Caco-2 (cell line): ENCODE data around the gene POMP. TPM values are rescaled to one million over a fixed set of nuclear protein-coding genes. Genes with fewer than 3 reads are reported as not detected.

ENCODE experiments used
- BruUV-seq: library from RNA; stranded (reverse); fragments of 400-500 nt; replicated peaks from 2 replicates; lab custom pipeline; 2021; lab: Mats Ljungman, UMichigan
- CTCF ChIA-PET: fragments of 300-600 bp; sonication (Branson Sonifier 250); formaldehyde crosslinking; loops from one replicate; lab custom pipeline; 2022; ENCODE audit warnings: antibody characterized with exemption; lab: Charles Lee
- POLR2A ChIA-PET: fragments of 300-600 bp; sonication (Branson Sonifier 250); formaldehyde crosslinking; loops from one replicate; lab custom pipeline; 2022; ENCODE audit warnings: antibody characterized with exemption; lab: Charles Lee
- DNase-seq, 2 experiments: peaks; one replicate each; pipeline versions ENCODE4 v3.0.0 to v3.0.0-alpha.2; 2020 to 2022
- H3K27me3 ChIP-seq: replicated peaks from 2 replicates; pipeline ENCODE4 v1.6.0; 2011; ENCODE audit warnings: low read length; ENCODE audit not compliant: control insufficient read depth, insufficient read depth
- H3K36me3 ChIP-seq: 2 replicates; pipeline ENCODE4 v1.5.1; 2011; ENCODE audit warnings: low read length; ENCODE audit not compliant: control insufficient read depth, insufficient read depth
- H3K4me1 ChIP-seq: fragments of 250-450 bp; sonication (Bioruptor Pico); 2 replicates; pipeline ENCODE4 v1.5.1; 2020; ENCODE audit warnings: mild to moderate bottlenecking
- H3K4me3 ChIP-seq: 2 replicates; pipeline ENCODE4 v1.5.1; 2011; ENCODE audit warnings: low read depth, mild to moderate bottlenecking, control low read depth, low read length
- H3K9me3 ChIP-seq: fragments of 250-450 bp; sonication (Bioruptor Pico); 2 replicates; pipeline ENCODE4 v1.5.1; 2020; ENCODE audit warnings: mild to moderate bottlenecking, moderate library complexity
- H3K27ac Mint-ChIP-seq: one replicate; pipeline ENCODE4 v1.8.0; 2022; ENCODE audit warnings: mixed read lengths; ENCODE audit not compliant: unreplicated experiment
- H3K27me3 Mint-ChIP-seq: one replicate; pipeline ENCODE4 v1.8.0; 2022; ENCODE audit warnings: mixed read lengths; ENCODE audit not compliant: insufficient read depth, unreplicated experiment
- H3K36me3 Mint-ChIP-seq: one replicate; pipeline ENCODE4 v1.8.0; 2022; ENCODE audit warnings: mild to moderate bottlenecking, mixed read lengths; ENCODE audit not compliant: insufficient read depth, unreplicated experiment
- H3K4me1 Mint-ChIP-seq: one replicate; pipeline ENCODE4 v1.8.0; 2022; ENCODE audit warnings: low read depth, mixed read lengths; ENCODE audit not compliant: unreplicated experiment
- H3K4me3 Mint-ChIP-seq: one replicate; pipeline ENCODE4 v1.8.0; 2022; ENCODE audit warnings: mild to moderate bottlenecking, moderate library complexity, mixed read lengths; ENCODE audit not compliant: unreplicated experiment
- H3K9me3 Mint-ChIP-seq: one replicate; pipeline ENCODE4 v1.8.0; 2022; ENCODE audit warnings: mixed read lengths; ENCODE audit not compliant: unreplicated experiment
- CTCF ChIP-seq, 2 experiments: fragments of 200-600 bp in 1 of 2; IDR thresholded peaks; 1 replicate in 1 of 2; 2 replicates in 1 of 2; pipeline versions ENCODE4 v1.5.1 to v1.8.0; 2011 to 2022; ENCODE audit warnings: antibody characterized with exemption in 1 of 2, control low read depth in 1 of 2, inconsistent platforms in 1 of 2, low read depth in 1 of 2, low read length in 1 of 2, mild to moderate bottlenecking in 1 of 2, moderate library complexity in 1 of 2; ENCODE audit not compliant: insufficient read depth in 1 of 2, severe bottlenecking in 1 of 2, unreplicated experiment in 1 of 2
- intact Hi-C: fragments of 100-400 bp; cut with micrococcal nuclease; formaldehyde crosslinking; loops from one replicate; pipeline ENCODE4 v1.10.0; 2022; ENCODE audit not compliant: unreplicated experiment
- total RNA-seq: library from RNA; stranded (reverse); gene quantifications from 2 replicates; pipeline ENCODE4 v1.2.3, GENCODE V29; 2022

The POMP gene
- total RNA-seq, 1 experiment from 2014 or later: 116 TPM

GRCh38 chr13:28655561-28655960 is 3.4 kb upstream of the POMP start:
- Mint-ChIP-seq H3K36me3 (peaks cover 5% of the 10 kb centered on the region), H3K27ac (no peak overlapping the region)

GRCh38 chr13:28657784-28658538 is 969 bp upstream of the POMP start:
- no peaks in the 10 kb centered on the region for H3K27me3 Mint-ChIP-seq
- peak overlapping the region; percentile 94 for H3K4me3 Mint-ChIP-seq
- H3K27me3 ChIP-seq: no peaks in the 10 kb centered on the region
- no peaks in the 10 kb centered on the region for H3K36me3 ChIP-seq
- CTCF ChIA-PET: interaction anchor here (0.5 to 1.4 kb wide), 3 partner anchors 129 to 334 kb away, joined by 5 to 7 read pairs (median 5); no protein-coding TSS in a partner anchor
- peaks cover 24% of the 10 kb centered on the region for H3K36me3 Mint-ChIP-seq
- H3K4me1 Mint-ChIP-seq: peaks cover 21% of the 10 kb centered on the region
- H3K9me3 ChIP-seq: no peaks in the 10 kb centered on the region
- H3K9me3 Mint-ChIP-seq: no peaks in the 10 kb centered on the region
- intact Hi-C loops: loop anchor here (1.0 to 5.0 kb wide), 2 partner anchors 113 to 336 kb away; no protein-coding TSS in a partner anchor
- BruUV-seq: TSS peak; percentile 74
- POLR2A ChIA-PET: interaction anchor here (0.7 to 1.7 kb wide), 2 partner anchors 36 to 61 kb away, joined by 3 to 8 read pairs; partner anchors contain the start of gene SLC46A3
- H3K4me1 ChIP-seq: peaks cover 14% of the 10 kb centered on the region
- no peak for TF ChIP-seq CTCF (IDR thresholded peaks at IDR 0.05; ENCODE audit: insufficient read depth in 1 of 2, low read depth in 1 of 2, low read length in 1 of 2, severe bottlenecking in 1 of 2, unreplicated experiment in 1 of 2)
- DNase-seq: no peak
- peak overlapping the region; percentile 85 for H3K27ac Mint-ChIP-seq
- H3K4me3 ChIP-seq: peak overlapping the region; percentile 89

More at GRCh38 chr13:28655561-28655960, 3.4 kb upstream of the POMP start:
- H3K4me3 ChIP-seq: no peak overlapping the region
- CTCF ChIA-PET: no interaction called here
- H3K36me3 ChIP-seq: no peaks in the 10 kb centered on the region
- no peak for TF ChIP-seq CTCF (IDR thresholded peaks at IDR 0.05; ENCODE audit: insufficient read depth in 1 of 2, low read depth in 1 of 2, low read length in 1 of 2, severe bottlenecking in 1 of 2, unreplicated experiment in 1 of 2)
- H3K4me3 Mint-ChIP-seq: no peak overlapping the region
- peaks cover 12% of the 10 kb centered on the region for H3K4me1 ChIP-seq
- POLR2A ChIA-PET: no interaction called here
- intact Hi-C loops: loop anchor here (5.0 kb wide), 1 partner anchor 333 kb away; no protein-coding TSS in a partner anchor
- no peak for DNase-seq
- BruUV-seq: no TSS peak
- no peaks in the 10 kb centered on the region for H3K9me3 Mint-ChIP-seq
- no peaks in the 10 kb centered on the region for H3K27me3 ChIP-seq
- no peaks in the 10 kb centered on the region for H3K27me3 Mint-ChIP-seq
- H3K4me1 Mint-ChIP-seq: peaks cover 21% of the 10 kb centered on the region
- no peaks in the 10 kb centered on the region for H3K9me3 ChIP-seq

GRCh38 chr13:28658539-28658795 is 463 bp upstream of the POMP start:
- Mint-ChIP-seq H3K27me3 (no peaks in the 10 kb centered on the region), H3K4me3 (peak overlapping the region; percentile 94), H3K27ac (peak overlapping the region; percentile 85)

More at GRCh38 chr13:28658539-28658795, 463 bp upstream of the POMP start:
- DNase-seq: no peak
- Mint-ChIP-seq H3K36me3 (peaks cover 29% of the 10 kb centered on the region), H3K9me3 (no peaks in the 10 kb centered on the region), H3K4me1 (peaks cover 21% of the 10 kb centered on the region)
- no peak for TF ChIP-seq CTCF (IDR thresholded peaks at IDR 0.05; ENCODE audit: insufficient read depth in 1 of 2, low read depth in 1 of 2, low read length in 1 of 2, severe bottlenecking in 1 of 2, unreplicated experiment in 1 of 2)
- Histone ChIP-seq H3K4me1 (peaks cover 14% of the 10 kb centered on the region), H3K4me3 (peak overlapping the region; percentile 89), H3K9me3 (no peaks in the 10 kb centered on the region), H3K36me3 (no peaks in the 10 kb centered on the region), H3K27me3 (no peaks in the 10 kb centered on the region)
- BruUV-seq: no TSS peak
- POLR2A ChIA-PET: interaction anchor here (0.7 to 1.7 kb wide), 2 partner anchors 35 to 60 kb away, joined by 3 to 8 read pairs; partner anchors contain the start of gene SLC46A3
- intact Hi-C loops: loop anchor here (1.0 to 5.0 kb wide), 2 partner anchors 113 to 336 kb away; no protein-coding TSS in a partner anchor
- CTCF ChIA-PET: interaction anchor here (0.5 to 1.4 kb wide), 4 partner anchors 129 to 757 kb away, joined by 3 to 7 read pairs (median 5); no protein-coding TSS in a partner anchor
